ENCODE results near the gene TRIM4.

Gene TRIM4

GRCh38 chr7:99842926-99843325 is 76.4 kb downstream of the TRIM4 start:
- no peak for DNase-seq (ENCODE audit: low spot score)

Measured in D341Med (cell line).